Stomach smooth muscle (tissue), 2 donors: ENCODE results near the gene CXCL1.

Source experiments
- H3K27ac ChIP-seq: one replicate; pipeline ENCODE4 v1.7.0; 2013; ENCODE audit warnings: mild to moderate bottlenecking, low read length, inconsistent platforms
- H3K27me3 ChIP-seq, 2 donors: one replicate each; pipeline ENCODE4 v1.7.0; 2013; ENCODE audit warnings: low read length in 2 of 2; ENCODE audit not compliant: insufficient read depth in 2 of 2, control insufficient read depth in 1 of 2
- H3K36me3 ChIP-seq, 2 donors: one replicate each; pipeline ENCODE4 v1.7.0; 2013; ENCODE audit warnings: low read length in 2 of 2; ENCODE audit not compliant: control insufficient read depth in 2 of 2, insufficient read depth in 2 of 2
- H3K4me1 ChIP-seq: one replicate; pipeline ENCODE4 v1.7.0; 2013; ENCODE audit warnings: low read length; ENCODE audit not compliant: control insufficient read depth, insufficient read depth
- H3K4me3 ChIP-seq, 2 donors: one replicate each; pipeline ENCODE4 v1.7.0; 2013; ENCODE audit warnings: low read length in 2 of 2
- H3K9ac ChIP-seq, 2 donors: one replicate each; pipeline ENCODE4 v1.7.0; 2013; ENCODE audit warnings: low read length in 2 of 2, mild to moderate bottlenecking in 1 of 2
- H3K9me3 ChIP-seq, 2 donors: one replicate each; pipeline ENCODE4 v1.7.0; 2013; ENCODE audit warnings: low read length in 2 of 2; ENCODE audit not compliant: control insufficient read depth in 2 of 2
- donor health status: healthy.
- donor health status: Pancreatic carcinoma.

The CXCL1 gene

GRCh38 chr4:73865431-73866096 lies 3.6 kb upstream of the CXCL1 start:
- Histone ChIP-seq H3K9me3 (no peaks in the 10 kb centered on the region), H3K4me1 (peaks cover 5% of the 10 kb centered on the region), H3K27me3 (peaks cover 9 to 14% of the 10 kb centered on the region in 2 donors), H3K4me3 (no peak overlapping the region), H3K27ac (no peak overlapping the region), H3K9ac (no peak overlapping the region), H3K36me3 (no peaks in the 10 kb centered on the region)

GRCh38 chr4:73866246-73866645 lies 2.9 kb upstream of the CXCL1 start:
- Histone ChIP-seq H3K4me1 (peaks cover 5% of the 10 kb centered on the region), H3K9ac (no peak overlapping the region), H3K27ac (no peak overlapping the region), H3K9me3 (no peaks in the 10 kb centered on the region), H3K27me3 (peaks cover 9 to 14% of the 10 kb centered on the region in 2 donors), H3K36me3 (no peaks in the 10 kb centered on the region), H3K4me3 (no peak overlapping the region)

GRCh38 chr4:73867783-73868182 lies 1.4 kb upstream of the CXCL1 start:
- H3K27me3 ChIP-seq: peaks cover 11 to 14% of the 10 kb centered on the region in 2 donors
- H3K9me3 ChIP-seq: no peaks in the 10 kb centered on the region
- no peak overlapping the region for H3K9ac ChIP-seq
- no peaks in the 10 kb centered on the region for H3K36me3 ChIP-seq
- no peak overlapping the region for H3K27ac ChIP-seq
- H3K4me1 ChIP-seq: peaks cover 5% of the 10 kb centered on the region
- H3K4me3 ChIP-seq: no peak overlapping the region

- peaks cover 14% of the 10 kb centered on the region in 2 donors for H3K27me3 ChIP-seq
- no peak overlapping the region for H3K9ac ChIP-seq
Measured at GRCh38 chr4:73868206-73869129, 725 bp upstream of the CXCL1 start.

GRCh38 chr4:73870260-73870659 lies 1.1 kb downstream of the CXCL1 start:
- H3K36me3 ChIP-seq: no peaks in the 10 kb centered on the region
- H3K4me1 ChIP-seq: peaks cover 5% of the 10 kb centered on the region
- peaks cover 14% of the 10 kb centered on the region in 2 donors for H3K27me3 ChIP-seq
- H3K27ac ChIP-seq: no peak overlapping the region
- no peak overlapping the region for H3K9ac ChIP-seq
- H3K4me3 ChIP-seq: no peak overlapping the region
- H3K9me3 ChIP-seq: no peaks in the 10 kb centered on the region

More at GRCh38 chr4:73868206-73869129, 725 bp upstream of the CXCL1 start:
- H3K4me3 ChIP-seq: peak overlapping the region; percentile 59 to 70
- H3K27ac ChIP-seq: no peak overlapping the region
- no peaks in the 10 kb centered on the region for H3K36me3 ChIP-seq
- H3K9me3 ChIP-seq: no peaks in the 10 kb centered on the region
- peaks cover 5% of the 10 kb centered on the region for H3K4me1 ChIP-seq

- no peaks in the 10 kb centered on the region for H3K9me3 ChIP-seq
- H3K4me3 ChIP-seq: no peak overlapping the region
- H3K27ac ChIP-seq: no peak overlapping the region
- peaks cover 14% of the 10 kb centered on the region in 2 donors for H3K27me3 ChIP-seq
- no peak overlapping the region for H3K9ac ChIP-seq
- H3K4me1 ChIP-seq: peaks cover 5% of the 10 kb centered on the region
- no peaks in the 10 kb centered on the region for H3K36me3 ChIP-seq
Measured at GRCh38 chr4:73870768-73871167, 1.6 kb downstream of the CXCL1 start.

DNA sequence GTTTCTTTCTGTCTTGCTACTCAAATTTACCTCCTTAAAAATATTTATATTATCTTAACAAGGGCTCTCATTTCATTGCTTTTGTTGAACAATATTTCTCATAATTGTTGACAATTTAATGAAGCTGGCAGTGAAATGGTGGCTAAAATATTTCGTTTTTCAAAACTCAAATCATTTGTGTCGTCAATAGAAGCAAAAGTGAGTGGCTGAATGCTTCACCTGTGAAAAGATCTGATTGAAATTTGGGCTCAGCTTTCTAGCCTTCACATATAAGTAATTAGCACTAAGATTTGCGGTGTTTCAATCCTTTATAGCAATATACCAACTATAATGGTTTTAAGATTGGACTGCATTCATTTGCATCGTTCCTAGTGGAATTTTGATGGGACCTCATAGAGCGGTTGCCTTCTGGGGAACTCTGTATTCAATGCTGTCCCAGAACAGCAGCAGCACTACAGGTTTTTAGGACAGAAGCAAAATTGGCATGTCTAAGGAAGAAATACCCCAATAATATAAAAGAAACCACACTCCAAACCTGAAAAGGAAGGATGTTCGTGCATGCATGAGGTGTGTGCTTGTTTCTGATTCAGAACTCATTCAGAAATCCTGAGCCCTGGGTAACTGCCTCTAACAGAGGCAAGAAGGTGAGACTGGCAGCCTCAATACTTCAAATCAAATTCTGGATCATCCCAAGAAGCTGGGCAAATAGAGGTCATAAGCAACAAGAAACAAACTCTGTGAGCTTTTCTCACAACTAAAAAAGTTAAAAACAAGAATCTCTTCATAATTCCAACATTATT lies 2.5 kb downstream of the CXCL1 start:
- Histone ChIP-seq H3K9ac (no peak overlapping the region), H3K4me3 (no peak overlapping the region), H3K36me3 (no peaks in the 10 kb centered on the region), H3K9me3 (no peaks in the 10 kb centered on the region), H3K4me1 (peaks cover 5% of the 10 kb centered on the region), H3K27me3 (peaks cover 14% of the 10 kb centered on the region in 2 donors), H3K27ac (no peak overlapping the region)

DNA sequence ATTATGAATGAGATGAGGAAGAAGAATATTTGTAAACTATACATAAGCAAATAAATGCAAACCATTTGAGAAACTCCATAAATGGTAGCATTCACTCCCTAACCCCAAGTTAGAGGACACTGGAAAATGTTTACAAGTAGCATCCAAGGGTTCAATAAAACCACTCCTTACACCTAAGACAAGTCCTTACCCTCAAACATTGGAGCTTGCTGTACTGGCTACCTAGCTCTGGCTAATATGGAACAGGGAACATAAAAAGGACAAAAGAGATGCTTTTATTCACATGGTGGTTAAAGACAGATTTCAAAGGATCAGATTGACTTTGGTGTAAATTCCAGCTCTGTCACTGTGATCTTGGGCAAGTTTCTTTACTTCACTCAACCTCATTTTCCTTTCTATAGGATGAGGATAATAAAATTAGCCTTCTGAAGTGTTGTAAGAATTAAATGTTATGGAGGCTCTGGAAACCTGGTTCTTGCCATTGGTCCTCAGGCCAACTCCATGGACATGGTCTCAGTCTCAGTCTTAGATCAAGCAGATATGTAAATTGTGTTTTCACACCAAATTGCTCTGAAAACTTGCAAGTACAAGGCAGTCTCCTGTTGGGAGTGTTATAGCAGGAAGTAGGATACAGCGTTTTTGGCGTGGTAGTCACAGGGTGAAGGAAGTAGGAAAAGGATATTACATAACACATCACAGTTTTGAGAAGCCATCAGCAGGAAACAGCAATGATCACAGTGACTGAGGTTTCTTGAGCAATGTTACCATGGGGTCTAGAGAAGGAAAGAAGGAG lies 3.3 kb downstream of the CXCL1 start:
- H3K36me3 ChIP-seq: no peaks in the 10 kb centered on the region
- no peak overlapping the region for H3K27ac ChIP-seq
- peaks cover 14% of the 10 kb centered on the region in 2 donors for H3K27me3 ChIP-seq
- no peak overlapping the region for H3K9ac ChIP-seq
- H3K4me3 ChIP-seq: no peak overlapping the region
- no peaks in the 10 kb centered on the region for H3K9me3 ChIP-seq
- H3K4me1 ChIP-seq: peaks cover 5% of the 10 kb centered on the region

DNA sequence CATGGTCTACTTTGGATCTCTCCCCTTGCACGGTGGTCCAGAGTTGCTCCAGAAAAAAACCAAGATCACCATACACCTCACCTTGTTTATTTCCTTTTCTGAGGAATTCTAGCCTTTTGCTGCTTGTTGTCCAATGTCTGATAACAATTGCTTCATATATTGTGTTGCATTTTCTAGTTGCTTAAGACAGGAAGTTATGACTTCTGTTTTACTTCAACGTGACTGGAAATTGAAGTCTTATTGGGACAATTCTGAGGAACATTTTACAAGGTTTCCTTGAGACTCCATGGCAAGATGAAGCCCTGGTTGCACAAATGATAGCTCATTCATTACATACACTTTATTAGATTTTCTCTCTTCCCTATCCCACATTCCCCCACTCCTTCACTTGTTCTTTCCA lies 5.2 kb downstream of the CXCL1 start:
- no peaks in the 10 kb centered on the region for H3K9me3 ChIP-seq
- no peaks in the 10 kb centered on the region for H3K36me3 ChIP-seq
- H3K4me3 ChIP-seq: no peak overlapping the region
- H3K27me3 ChIP-seq: peaks cover 5 to 14% of the 10 kb centered on the region in 2 donors
- H3K27ac ChIP-seq: no peak overlapping the region
- H3K9ac ChIP-seq: no peak overlapping the region
- H3K4me1 ChIP-seq: no peaks in the 10 kb centered on the region

DNA sequence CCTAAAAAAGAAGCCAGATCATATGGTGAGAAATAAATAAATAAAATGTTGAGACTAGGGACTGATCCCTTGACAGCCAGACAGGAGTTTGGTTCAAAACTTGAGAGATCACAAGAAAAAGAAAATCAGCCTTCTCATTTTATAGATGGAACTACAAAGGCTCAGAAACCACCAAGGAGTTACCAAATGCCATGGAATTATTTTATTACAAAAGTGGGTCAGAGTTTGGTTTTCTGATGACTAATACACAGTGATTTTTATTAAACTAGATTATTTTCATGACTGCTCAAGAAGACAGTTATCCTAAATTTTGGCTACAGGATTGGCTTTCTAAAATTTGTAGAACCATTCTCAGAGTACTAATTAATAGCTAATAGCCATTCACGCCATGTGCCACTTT lies 6.2 kb downstream of the CXCL1 start:
- no peak overlapping the region for H3K9ac ChIP-seq
- H3K9me3 ChIP-seq: no peaks in the 10 kb centered on the region
- no peaks in the 10 kb centered on the region for H3K4me1 ChIP-seq
- no peaks in the 10 kb centered on the region for H3K36me3 ChIP-seq
- peaks cover 0 to 6% of the 10 kb centered on the region in 2 donors for H3K27me3 ChIP-seq
- no peak overlapping the region for H3K27ac ChIP-seq
- H3K4me3 ChIP-seq: no peak overlapping the region
